Upper lobe of right lung (tissue), 1 donor: Measurements from ENCODE around the gene MYO1E. TPM values are rescaled to one million over a fixed set of nuclear protein-coding genes. Genes with fewer than 3 reads are reported as not detected.

Experiments
- ATAC-seq: fragments of 200-7000 bp; cut with Tn5 transposase; one replicate; pipeline ENCODE4 v1.9.1; 2020; ENCODE audit warnings: mild to moderate bottlenecking, moderate library complexity
- DNase-seq: peaks from one replicate; pipeline ENCODE4 v3.0.0-alpha.2; 2020
- H3K27ac ChIP-seq: fragments of 200-600 bp; one replicate; pipeline ENCODE4 v1.8.0; 2022
- H3K27me3 ChIP-seq: fragments of 200-600 bp; one replicate; pipeline ENCODE4 v1.8.0; 2022; ENCODE audit warnings: mild to moderate bottlenecking
- H3K36me3 ChIP-seq: fragments of 200-600 bp; one replicate; pipeline ENCODE4 v1.8.0; 2022
- H3K4me1 ChIP-seq: fragments of 200-600 bp; one replicate; pipeline ENCODE4 v1.8.0; 2022
- H3K4me3 ChIP-seq: fragments of 200-600 bp; one replicate; pipeline ENCODE4 v1.8.0; 2022; ENCODE audit warnings: mild to moderate bottlenecking
- H3K9me3 ChIP-seq: fragments of 200-600 bp; one replicate; pipeline ENCODE4 v1.8.0; 2022
- intact Hi-C: fragments of 100-400 bp; cut with DNase I; formaldehyde crosslinking; loops from one replicate; pipeline ENCODE4 v1.11.0; 2022
- total RNA-seq: library from RNA; stranded (reverse); fragmentation: NEBNext Ultra II Directional; extraction: Animal tissue kit (Norgen Biotek cat#: 25700); gene quantifications from one replicate; pipeline ENCODE4 v1.2.1, GENCODE V29; 2021
- TF ChIP-seq, protein P1 (sequence below): fragments of 200-600 bp; IDR thresholded peaks from one replicate; pipeline ENCODE4 v1.8.0; 2022; ENCODE audit warnings: antibody characterized with exemption
- donor health status: DM: no; HTN: yes; CAD: no; lungs with severe emphysema.

The MYO1E gene
- total RNA-seq, 1 donor from 2014 or later: 98.4 TPM

DNA sequence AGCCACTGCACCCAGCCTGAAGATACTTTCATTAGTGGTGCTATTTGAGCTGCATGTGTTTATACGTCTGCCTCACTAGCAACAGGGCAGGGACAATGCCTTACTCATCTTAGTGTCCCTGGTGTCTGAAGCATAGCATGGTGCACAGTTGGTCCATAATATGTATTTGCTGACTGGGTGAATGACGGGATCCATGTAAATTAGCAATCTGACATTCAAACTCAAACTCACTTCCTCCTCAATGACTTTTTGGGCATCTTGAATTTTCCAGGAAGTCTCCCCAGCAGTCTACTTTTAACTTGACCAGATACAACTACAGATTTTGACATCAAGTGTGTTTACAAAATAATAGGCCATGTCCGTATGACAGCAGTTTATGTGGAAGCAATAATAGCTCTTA is 169.0 kb downstream of the MYO1E start:
- TF ChIP-seq, protein P1, sequence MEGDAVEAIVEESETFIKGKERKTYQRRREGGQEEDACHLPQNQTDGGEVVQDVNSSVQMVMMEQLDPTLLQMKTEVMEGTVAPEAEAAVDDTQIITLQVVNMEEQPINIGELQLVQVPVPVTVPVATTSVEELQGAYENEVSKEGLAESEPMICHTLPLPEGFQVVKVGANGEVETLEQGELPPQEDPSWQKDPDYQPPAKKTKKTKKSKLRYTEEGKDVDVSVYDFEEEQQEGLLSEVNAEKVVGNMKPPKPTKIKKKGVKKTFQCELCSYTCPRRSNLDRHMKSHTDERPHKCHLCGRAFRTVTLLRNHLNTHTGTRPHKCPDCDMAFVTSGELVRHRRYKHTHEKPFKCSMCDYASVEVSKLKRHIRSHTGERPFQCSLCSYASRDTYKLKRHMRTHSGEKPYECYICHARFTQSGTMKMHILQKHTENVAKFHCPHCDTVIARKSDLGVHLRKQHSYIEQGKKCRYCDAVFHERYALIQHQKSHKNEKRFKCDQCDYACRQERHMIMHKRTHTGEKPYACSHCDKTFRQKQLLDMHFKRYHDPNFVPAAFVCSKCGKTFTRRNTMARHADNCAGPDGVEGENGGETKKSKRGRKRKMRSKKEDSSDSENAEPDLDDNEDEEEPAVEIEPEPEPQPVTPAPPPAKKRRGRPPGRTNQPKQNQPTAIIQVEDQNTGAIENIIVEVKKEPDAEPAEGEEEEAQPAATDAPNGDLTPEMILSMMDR: no peak
- Histone ChIP-seq H3K27me3 (no peaks in the 10 kb centered on the region), H3K9me3 (no peaks in the 10 kb centered on the region), H3K4me1 (no peaks in the 10 kb centered on the region), H3K4me3 (no peak overlapping the region), H3K36me3 (peaks cover 66% of the 10 kb centered on the region), H3K27ac (no peak overlapping the region)
- intact Hi-C loops: no loop called here
- DNase-seq (no peak), ATAC-seq (no peak)

GRCh38 chr15:59203008-59203407 is 169.7 kb downstream of the MYO1E start:
- Histone ChIP-seq H3K4me1 (no peaks in the 10 kb centered on the region), H3K27ac (no peak overlapping the region), H3K4me3 (no peak overlapping the region), H3K36me3 (peaks cover 60% of the 10 kb centered on the region), H3K27me3 (no peaks in the 10 kb centered on the region), H3K9me3 (no peaks in the 10 kb centered on the region)
- intact Hi-C loops: no loop called here
- ATAC-seq: no peak
- no peak for DNase-seq
- TF ChIP-seq, protein P1: no peak

- H3K4me3 ChIP-seq: no peak overlapping the region
- H3K27me3 ChIP-seq: no peaks in the 10 kb centered on the region
- H3K4me1 ChIP-seq: no peaks in the 10 kb centered on the region
- no peak for DNase-seq
- no peaks in the 10 kb centered on the region for H3K9me3 ChIP-seq
- intact Hi-C loops: no loop called here
- peaks cover 36% of the 10 kb centered on the region for H3K36me3 ChIP-seq
- no peak overlapping the region for H3K27ac ChIP-seq
- TF ChIP-seq, protein P1: no peak
- ATAC-seq: no peak
Observed at GRCh38 chr15:59200560-59200959, 172.1 kb downstream of the MYO1E start.

DNA sequence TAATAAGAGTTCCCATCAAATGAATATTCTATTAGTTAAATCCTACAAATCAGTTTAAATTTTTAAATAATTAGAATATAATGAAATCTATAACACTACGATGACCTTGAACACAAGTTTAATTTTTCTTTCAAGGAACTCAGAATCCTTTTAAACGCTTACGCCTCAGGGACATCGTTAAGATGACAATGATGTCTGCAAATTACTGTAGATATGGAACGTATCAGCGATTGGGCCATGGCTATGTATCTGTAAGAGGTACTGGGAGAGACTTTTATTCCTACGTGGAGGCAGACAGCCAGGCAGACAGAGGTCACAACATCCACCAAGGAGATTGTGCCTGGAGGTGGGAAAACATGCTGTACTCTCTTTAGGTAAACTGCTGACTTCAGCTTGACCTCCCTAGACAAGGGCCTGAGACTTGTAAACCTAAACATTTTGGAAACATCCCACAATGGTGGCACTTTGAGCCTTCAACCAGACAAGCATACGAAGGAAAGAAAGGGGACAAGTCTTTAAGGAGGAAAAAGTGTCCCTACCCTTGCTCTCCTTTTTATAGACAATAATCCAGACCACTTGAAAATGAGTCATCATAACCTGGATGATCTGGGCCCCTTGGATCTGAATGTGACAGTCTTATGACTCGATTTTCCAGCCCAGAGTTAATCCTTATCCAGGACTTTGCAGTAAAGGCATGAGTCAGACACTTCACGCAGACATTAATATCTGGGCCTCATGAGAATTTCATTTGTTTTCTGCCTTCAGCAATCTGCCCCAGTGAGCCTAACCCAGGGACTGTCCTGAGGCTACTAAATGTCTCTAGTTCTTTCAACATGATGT is 172.8 kb downstream of the MYO1E start:
- H3K27ac ChIP-seq: no peak overlapping the region
- intact Hi-C loops: no loop called here
- no peaks in the 10 kb centered on the region for H3K27me3 ChIP-seq
- DNase-seq: no peak
- no peak for ATAC-seq
- H3K36me3 ChIP-seq: peaks cover 35% of the 10 kb centered on the region
- H3K4me3 ChIP-seq: no peak overlapping the region
- H3K9me3 ChIP-seq: no peaks in the 10 kb centered on the region
- H3K4me1 ChIP-seq: no peaks in the 10 kb centered on the region
- TF ChIP-seq, protein P1: no peak

GRCh38 chr15:59197454-59197853 is 175.2 kb downstream of the MYO1E start:
- no peaks in the 10 kb centered on the region for H3K9me3 ChIP-seq
- peaks cover 41% of the 10 kb centered on the region for H3K36me3 ChIP-seq

More at GRCh38 chr15:59197454-59197853, 175.2 kb downstream of the MYO1E start:
- H3K27me3 ChIP-seq: no peaks in the 10 kb centered on the region
- ATAC-seq: no peak
- H3K4me1 ChIP-seq: no peaks in the 10 kb centered on the region
- H3K27ac ChIP-seq: no peak overlapping the region
- TF ChIP-seq, protein P1: no peak
- intact Hi-C loops: no loop called here
- no peak for DNase-seq
- H3K4me3 ChIP-seq: no peak overlapping the region
